ENCODE results near the gene PDIK1L.

GRCh38 chr1:26171084-26172072 lies 59.8 kb downstream of the PDIK1L start, which contains the start of gene ZNF593OS:
- TF ChIP-seq CTCF (optimal IDR thresholded peaks at IDR 0.05 in 1 of 3, IDR thresholded peaks at IDR 0.05 in 1 of 3, conservative IDR thresholded peaks at IDR 0.05 in 1 of 3; ENCODE audit: extremely low read depth in 1 of 3, insufficient read depth in 2 of 3, low read length in 3 of 3) (no peak), EZH2 (IDR thresholded peaks at IDR 0.05; ENCODE audit: low read length) (no peak)

Measured in keratinocyte (primary cell).